Trophoblast cell (in vitro differentiated cells and primary cell): ENCODE data around the gene ANK2.

Source experiments
- DNase-seq, 2 donors: peaks; one replicate each; pipeline ENCODE4 v3.0.0-alpha.2; 2016
- H2AFZ ChIP-seq: 2 replicates; pipeline ENCODE4 v1.6.1; 2013; ENCODE audit warnings: low read length, moderate library complexity, mild to moderate bottlenecking; ENCODE audit not compliant: insufficient read depth, poor library complexity
- H2AK5ac ChIP-seq: 2 replicates; pipeline ENCODE4 v1.6.1; 2013; ENCODE audit warnings: mild to moderate bottlenecking, low read length
- H2BK120ac ChIP-seq: 2 replicates; pipeline ENCODE4 v1.6.1; 2013; ENCODE audit warnings: low read length, mild to moderate bottlenecking, moderate library complexity; ENCODE audit not compliant: insufficient read depth, poor library complexity
- H2BK12ac ChIP-seq: 2 replicates; pipeline ENCODE4 v1.6.1; 2013; ENCODE audit warnings: mild to moderate bottlenecking, low read length, moderate library complexity
- H2BK5ac ChIP-seq: 2 replicates; pipeline ENCODE4 v1.6.1; 2013; ENCODE audit warnings: low read length, low read depth, moderate library complexity, mild to moderate bottlenecking; ENCODE audit not compliant: poor library complexity
- H3K14ac ChIP-seq: 2 replicates; pipeline ENCODE4 v1.6.1; 2013; ENCODE audit warnings: mild to moderate bottlenecking, low read length
- H3K18ac ChIP-seq: 2 replicates; pipeline ENCODE4 v1.6.1; 2013; ENCODE audit warnings: mild to moderate bottlenecking, low read length
- H3K23ac ChIP-seq: 2 replicates; pipeline ENCODE4 v1.6.1; 2013; ENCODE audit warnings: low read length
- H3K27ac ChIP-seq: 2 replicates; pipeline ENCODE4 v1.5.1; 2013; ENCODE audit warnings: low read depth, mild to moderate bottlenecking, inconsistent platforms, low read length, moderate library complexity
- H3K27me3 ChIP-seq: 2 replicates; pipeline ENCODE4 v1.6.1; 2013; ENCODE audit warnings: inconsistent platforms, mild to moderate bottlenecking, low read length, moderate library complexity; ENCODE audit not compliant: insufficient read depth
- H3K36me3 ChIP-seq, 2 experiments: 1 replicate in 1 of 2; 2 replicates in 1 of 2; pipeline ENCODE4 v1.6.1; 2013; ENCODE audit warnings: low read length in 2 of 2, mild to moderate bottlenecking in 2 of 2, moderate library complexity in 1 of 2; ENCODE audit not compliant: insufficient read depth in 2 of 2, control insufficient read depth in 1 of 2
- H3K4ac ChIP-seq: 2 replicates; pipeline ENCODE4 v1.6.1; 2013; ENCODE audit warnings: low read depth, mild to moderate bottlenecking, low read length, moderate library complexity
- H3K4me1 ChIP-seq, 2 experiments: 1 replicate in 1 of 2; 2 replicates in 1 of 2; pipeline ENCODE4 v1.6.1; 2013; ENCODE audit warnings: low read length in 2 of 2, mild to moderate bottlenecking in 2 of 2, moderate library complexity in 1 of 2; ENCODE audit not compliant: insufficient read depth in 2 of 2, control insufficient read depth in 1 of 2
- H3K4me2 ChIP-seq: 2 replicates; pipeline ENCODE4 v1.6.1; 2013; ENCODE audit warnings: inconsistent platforms, mild to moderate bottlenecking, low read length, moderate library complexity
- H3K4me3 ChIP-seq: 2 replicates; pipeline ENCODE4 v1.5.1; 2013; ENCODE audit warnings: mild to moderate bottlenecking, low read depth, low read length, inconsistent platforms
- H3K79me1 ChIP-seq: one replicate; pipeline ENCODE4 v1.6.1; 2013; ENCODE audit warnings: low read length
- H3K79me2 ChIP-seq: 2 replicates; pipeline ENCODE4 v1.6.1; 2013; ENCODE audit warnings: low read length, mild to moderate bottlenecking; ENCODE audit not compliant: control insufficient read depth, insufficient read depth, poor library complexity
- H3K9ac ChIP-seq: 2 replicates; pipeline ENCODE4 v1.6.1; 2013; ENCODE audit warnings: mild to moderate bottlenecking, low read length
- H3K9me3 ChIP-seq: 2 replicates; pipeline ENCODE4 v1.6.1; 2013; ENCODE audit warnings: low read depth, mild to moderate bottlenecking, control low read depth, inconsistent platforms, low read length; ENCODE audit not compliant: insufficient read depth
- H4K12ac ChIP-seq: 2 replicates; pipeline ENCODE4 v1.6.1; 2013; ENCODE audit warnings: low read depth, mild to moderate bottlenecking, low read length, moderate library complexity
- H4K8ac ChIP-seq: 2 replicates; pipeline ENCODE4 v1.6.1; 2013; ENCODE audit warnings: low read depth, mild to moderate bottlenecking, low read length, moderate library complexity
- H4K91ac ChIP-seq: one replicate; pipeline ENCODE4 v1.6.1; 2013; ENCODE audit warnings: low read depth, mild to moderate bottlenecking, low read length, moderate library complexity
- WGBS: extraction: QIAGEN DNeasy Blood & Tissue Kit; methylation state at CpG from one replicate; pipeline ENCODE4 v1.1.7; 2013; ENCODE audit warnings: missing lambda C conversion rate; ENCODE audit not compliant: insufficient read length, insufficient coverage; ENCODE audit errors: extremely low coverage; 5-methylcytosine and 5-hydroxymethylcytosine counted together

Gene ANK2

DNA sequence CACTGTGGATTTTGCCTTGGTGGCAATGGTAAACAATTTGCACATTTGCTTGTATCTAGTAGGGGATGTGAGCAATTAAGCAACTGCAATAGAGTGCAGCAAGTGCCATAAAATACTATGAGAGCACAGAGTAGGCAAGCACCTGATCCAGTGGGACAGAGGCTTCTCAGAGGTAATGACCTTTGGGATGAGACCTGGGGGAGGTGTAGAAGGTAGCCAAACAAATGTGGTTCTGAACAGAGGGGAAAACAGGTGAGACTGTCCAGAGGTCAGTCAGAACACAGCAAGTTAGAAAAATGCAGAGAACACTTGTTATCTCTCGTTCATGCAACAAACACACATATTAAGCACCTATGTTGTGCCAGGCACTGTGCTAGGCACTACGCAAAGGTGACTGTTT, 21.4 kb upstream of the ANK2 start:
- no peak overlapping the region for H4K12ac ChIP-seq
- DNase-seq, result no peak
- H3K4me2 ChIP-seq, result no peak overlapping the region
- H2BK12ac ChIP-seq, result no peak overlapping the region
- H3K9me3 ChIP-seq, result no peaks in the 10 kb centered on the region
- WGBS, result no CpG with 5 or more reads among the region's 2 CpGs
- no peak overlapping the region for H2AK5ac ChIP-seq
- no peaks in the 10 kb centered on the region for H3K27me3 ChIP-seq
- H3K14ac ChIP-seq, result no peak overlapping the region
- no peaks in the 10 kb centered on the region for H3K79me2 ChIP-seq
- H3K18ac ChIP-seq, result no peak overlapping the region
- no peak overlapping the region for H3K9ac ChIP-seq
- H3K4me1 ChIP-seq, result no peaks in the 10 kb centered on the region
- no peak overlapping the region for H4K91ac ChIP-seq
- no peaks in the 10 kb centered on the region for H3K36me3 ChIP-seq
- H3K23ac ChIP-seq, result no peak overlapping the region
- H3K27ac ChIP-seq, result no peak overlapping the region
- H2BK120ac ChIP-seq, result no peak overlapping the region
- no peaks in the 10 kb centered on the region for H3K79me1 ChIP-seq
- H2AFZ ChIP-seq, result no peak overlapping the region
- no peak overlapping the region for H2BK5ac ChIP-seq
- no peak overlapping the region for H3K4me3 ChIP-seq
- H4K8ac ChIP-seq, result no peak overlapping the region
- no peak overlapping the region for H3K4ac ChIP-seq

DNA sequence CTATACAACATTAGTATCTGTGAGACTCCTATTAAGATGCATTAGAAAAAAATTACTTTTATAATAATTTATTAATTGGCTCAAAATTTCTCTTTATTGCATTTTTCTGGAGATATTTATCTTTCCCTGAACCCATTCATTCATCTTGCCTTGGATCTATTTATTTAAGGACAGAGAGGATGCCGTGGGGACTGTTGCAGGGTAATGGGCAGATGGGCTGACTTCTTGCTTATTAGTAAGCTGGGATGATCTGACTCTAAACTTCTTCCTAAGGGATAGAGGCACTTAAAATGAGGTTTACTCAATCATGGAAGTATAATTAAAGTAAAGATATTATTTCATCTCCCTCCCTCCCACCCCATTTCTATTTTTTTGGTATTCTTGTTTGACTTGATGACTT, 18.2 kb upstream of the ANK2 start:
- Histone ChIP-seq H3K79me1 (no peaks in the 10 kb centered on the region), H2BK5ac (no peak overlapping the region), H3K14ac (no peak overlapping the region), H3K27ac (no peak overlapping the region), H2AFZ (no peak overlapping the region), H2AK5ac (no peak overlapping the region), H3K9me3 (no peaks in the 10 kb centered on the region), H3K4me2 (no peak overlapping the region), H3K4me1 (no peaks in the 10 kb centered on the region), H3K36me3 (no peaks in the 10 kb centered on the region), H2BK120ac (no peak overlapping the region), H3K4me3 (no peak overlapping the region), H2BK12ac (no peak overlapping the region), H3K27me3 (no peaks in the 10 kb centered on the region), H3K4ac (no peak overlapping the region), H3K23ac (no peak overlapping the region), H3K79me2 (no peaks in the 10 kb centered on the region), H3K9ac (no peak overlapping the region), H3K18ac (no peak overlapping the region), H4K91ac (no peak overlapping the region), H4K8ac (no peak overlapping the region), H4K12ac (no peak overlapping the region)
- WGBS, result no CpG with 5 or more reads among the region's 1 CpG
- no peak for DNase-seq

DNA sequence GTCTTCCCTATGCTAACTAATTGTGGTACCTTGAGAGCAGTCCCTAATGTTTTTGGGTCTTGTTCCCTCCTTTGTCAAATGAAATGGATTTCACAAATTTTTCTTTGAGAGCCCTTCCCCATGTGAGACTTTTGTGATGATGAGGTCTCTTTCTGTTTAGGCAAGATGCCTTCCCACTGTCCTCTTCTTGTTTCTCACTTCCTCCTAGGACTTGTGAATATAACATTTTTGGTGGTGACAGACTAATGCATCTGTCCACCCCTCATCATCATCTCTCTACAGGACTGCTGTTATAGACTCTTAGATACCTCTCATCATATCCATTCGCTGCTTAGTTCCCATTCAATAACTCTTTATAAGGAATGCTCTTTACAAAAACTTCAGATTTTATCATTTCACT, 8.7 kb upstream of the ANK2 start:
- H4K8ac ChIP-seq, result no peak overlapping the region
- no peaks in the 10 kb centered on the region for H3K4me1 ChIP-seq
- no peaks in the 10 kb centered on the region for H3K79me1 ChIP-seq
- no peak overlapping the region for H3K9ac ChIP-seq
- H3K79me2 ChIP-seq, result no peaks in the 10 kb centered on the region
- DNase-seq, result no peak
- H3K27me3 ChIP-seq, result no peaks in the 10 kb centered on the region
- H3K14ac ChIP-seq, result no peak overlapping the region
- no peak overlapping the region for H3K4me2 ChIP-seq
- no peak overlapping the region for H2AFZ ChIP-seq
- H2BK5ac ChIP-seq, result no peak overlapping the region
- H2AK5ac ChIP-seq, result no peak overlapping the region
- H3K27ac ChIP-seq, result no peak overlapping the region
- H2BK12ac ChIP-seq, result no peak overlapping the region
- no peak overlapping the region for H2BK120ac ChIP-seq
- no peak overlapping the region for H3K4ac ChIP-seq
- no peaks in the 10 kb centered on the region for H3K9me3 ChIP-seq
- no peak overlapping the region for H3K18ac ChIP-seq
- H3K4me3 ChIP-seq, result no peak overlapping the region
- H3K36me3 ChIP-seq, result no peaks in the 10 kb centered on the region
- no peak overlapping the region for H4K91ac ChIP-seq
- no CpG with 5 or more reads among the region's 1 CpG for WGBS
- H4K12ac ChIP-seq, result no peak overlapping the region
- no peak overlapping the region for H3K23ac ChIP-seq

DNA sequence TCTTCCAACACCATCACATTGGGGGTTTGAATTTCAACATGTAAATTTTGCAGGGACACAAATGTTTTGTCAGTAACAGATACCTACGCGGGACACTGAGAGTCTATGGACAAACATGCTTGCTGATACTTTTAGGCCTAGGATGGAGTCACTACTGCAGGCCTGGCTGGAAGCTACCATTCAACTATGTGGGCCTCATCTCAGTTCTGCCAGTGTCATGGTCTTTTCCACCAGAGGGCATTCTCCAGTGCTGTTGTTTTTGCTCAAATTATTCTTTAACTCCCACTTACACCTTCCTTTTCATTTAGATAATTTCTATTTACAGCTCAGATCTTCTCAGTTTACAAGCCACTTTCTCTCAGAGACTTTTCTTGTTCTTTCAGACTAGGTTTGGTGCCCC, 7.0 kb upstream of the ANK2 start:
- no peaks in the 10 kb centered on the region for H3K9me3 ChIP-seq
- H3K14ac ChIP-seq, result no peak overlapping the region
- no peak overlapping the region for H3K27ac ChIP-seq
- no CpG with 5 or more reads among the region's 2 CpGs for WGBS
- H3K36me3 ChIP-seq, result no peaks in the 10 kb centered on the region
- no peak overlapping the region for H4K91ac ChIP-seq
- no peaks in the 10 kb centered on the region for H3K79me2 ChIP-seq
- no peaks in the 10 kb centered on the region for H3K4me1 ChIP-seq
- no peak overlapping the region for H3K23ac ChIP-seq
- no peak overlapping the region for H3K4ac ChIP-seq
- no peak overlapping the region for H4K8ac ChIP-seq
- no peaks in the 10 kb centered on the region for H3K79me1 ChIP-seq
- H3K18ac ChIP-seq, result no peak overlapping the region
- H2AFZ ChIP-seq, result no peak overlapping the region
- no peak for DNase-seq
- H2BK120ac ChIP-seq, result no peak overlapping the region
- no peak overlapping the region for H2BK5ac ChIP-seq
- H3K9ac ChIP-seq, result no peak overlapping the region
- H2AK5ac ChIP-seq, result no peak overlapping the region
- H4K12ac ChIP-seq, result no peak overlapping the region
- no peaks in the 10 kb centered on the region for H3K27me3 ChIP-seq
- H3K4me3 ChIP-seq, result no peak overlapping the region
- H2BK12ac ChIP-seq, result no peak overlapping the region
- H3K4me2 ChIP-seq, result no peak overlapping the region

DNA sequence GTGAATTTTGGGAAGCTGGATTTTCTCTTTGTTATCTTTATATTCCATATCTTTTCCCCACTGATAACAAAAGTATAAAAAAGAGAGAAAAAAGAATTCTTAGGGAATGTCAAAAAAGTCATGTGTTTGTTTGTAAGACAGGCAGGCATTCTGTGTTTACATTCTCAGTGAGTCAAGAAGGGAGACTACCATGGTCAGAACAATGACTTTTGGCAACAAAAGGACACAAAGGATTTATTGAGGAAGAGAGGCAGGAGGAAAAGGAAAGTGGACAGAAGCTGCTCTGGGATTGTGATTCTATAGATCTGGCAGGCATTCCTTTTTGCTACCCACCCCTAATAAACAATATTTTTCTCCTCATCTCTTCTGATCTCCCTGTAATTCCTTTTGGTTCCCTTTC, 5.9 kb upstream of the ANK2 start:
- Histone ChIP-seq H3K36me3 (no peaks in the 10 kb centered on the region), H3K4me3 (no peak overlapping the region), H4K12ac (no peak overlapping the region), H3K79me2 (no peaks in the 10 kb centered on the region), H3K4me2 (no peak overlapping the region), H3K18ac (no peak overlapping the region), H4K91ac (no peak overlapping the region), H3K27ac (no peak overlapping the region), H2AK5ac (no peak overlapping the region), H3K9ac (no peak overlapping the region), H2AFZ (no peak overlapping the region), H2BK12ac (no peak overlapping the region), H2BK120ac (no peak overlapping the region), H2BK5ac (no peak overlapping the region), H3K79me1 (no peaks in the 10 kb centered on the region), H3K9me3 (no peaks in the 10 kb centered on the region), H3K23ac (no peak overlapping the region), H3K4ac (no peak overlapping the region), H3K27me3 (no peaks in the 10 kb centered on the region), H3K14ac (no peak overlapping the region), H3K4me1 (no peaks in the 10 kb centered on the region), H4K8ac (no peak overlapping the region)
- DNase-seq, result no peak
